ENCODE results near the gene TNS3. TPM values are rescaled to one million over a fixed set of nuclear protein-coding genes. Genes with fewer than 3 reads are reported as not detected.

The TNS3 gene
- total RNA-seq, 4 donors from 2014 or later, result 27.2 to 110 (median 47.5) TPM

GRCh38 chr7:47411281-47411869, 170.5 kb downstream of the TNS3 start:
- intact Hi-C loops (cut with DNase I; ENCODE audit: low total_unique reads), result no loop called here
- no peaks in the 10 kb centered on the region for H3K36me3 ChIP-seq
- no peak overlapping the region for H3K4me3 ChIP-seq
- no peaks in the 10 kb centered on the region for H3K9me3 ChIP-seq
- peaks cover 0 to 6% of the 10 kb centered on the region in 2 donors for H3K4me1 ChIP-seq
- no peak for DNase-seq
- H3K27me3 ChIP-seq, result no peaks in the 10 kb centered on the region
- TF ChIP-seq POLR2A (IDR thresholded peaks at IDR 0.05) (no peak), CTCF (IDR thresholded peaks at IDR 0.05) (no peak)
- H3K27ac ChIP-seq, result no peak overlapping the region

GRCh38 chr7:47408675-47409074, 173.2 kb downstream of the TNS3 start:
- Histone ChIP-seq H3K9me3 (no peaks in the 10 kb centered on the region), H3K4me1 (peaks cover 13 to 17% of the 10 kb centered on the region in 2 donors), H3K27me3 (no peaks in the 10 kb centered on the region), H3K36me3 (no peaks in the 10 kb centered on the region), H3K27ac (peak overlapping the region; percentile 82 to 87), H3K4me3 (no peak overlapping the region)
- TF ChIP-seq CTCF (IDR thresholded peaks at IDR 0.05) (no peak), POLR2A (IDR thresholded peaks at IDR 0.05) (no peak)
- intact Hi-C loops (cut with DNase I; ENCODE audit: low total_unique reads), result no loop called here
- DNase-seq, result peak in 1 of 2 donors; percentile 9

DNA sequence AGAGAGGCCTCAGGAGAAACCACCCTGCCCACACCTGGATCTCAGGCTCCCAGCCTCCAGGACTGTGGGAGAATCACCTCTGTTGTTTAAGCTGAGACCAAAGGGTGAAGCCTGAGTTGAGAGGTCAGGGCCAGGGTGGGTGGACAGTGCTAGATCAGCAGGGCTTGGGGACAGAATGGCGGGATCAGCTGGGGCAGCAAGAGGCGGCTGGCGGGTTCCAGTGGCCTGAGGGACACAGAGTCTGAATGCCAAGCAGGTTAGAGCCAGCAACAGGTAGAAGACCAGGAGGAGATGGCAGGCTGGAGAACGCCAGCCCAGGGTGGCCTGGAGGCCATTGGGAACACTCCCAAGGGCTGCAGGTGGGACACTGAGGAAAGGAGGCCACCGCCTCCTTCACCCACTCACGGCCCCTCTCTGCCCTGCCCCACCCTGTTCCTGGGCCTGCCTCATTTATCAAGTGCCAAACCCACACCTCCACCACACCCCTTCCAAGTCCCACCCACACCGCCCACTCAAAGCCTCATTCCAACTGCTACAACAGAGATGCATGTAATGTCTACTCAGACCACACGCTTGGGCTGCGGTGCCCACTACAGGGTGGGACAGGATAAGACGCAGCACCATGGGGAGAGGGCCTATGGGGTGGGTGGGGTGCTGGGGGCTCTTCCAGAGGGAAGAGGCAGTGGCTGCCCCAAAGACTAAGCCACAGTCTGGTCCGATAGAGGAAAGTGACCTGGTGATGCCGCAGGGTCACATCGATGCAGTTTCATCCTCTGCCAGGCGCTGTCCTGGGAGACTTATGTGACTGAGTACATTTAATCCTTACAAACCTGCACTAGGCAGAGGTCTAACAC, 173.9 kb downstream of the TNS3 start:
- Histone ChIP-seq H3K4me3 (no peak overlapping the region), H3K36me3 (no peaks in the 10 kb centered on the region), H3K27me3 (no peaks in the 10 kb centered on the region), H3K9me3 (no peaks in the 10 kb centered on the region), H3K4me1 (peaks cover 13 to 17% of the 10 kb centered on the region in 2 donors), H3K27ac (peak overlapping the region; percentile 82 to 87)
- intact Hi-C loops (cut with DNase I; ENCODE audit: low total_unique reads), result no loop called here
- TF ChIP-seq CTCF (IDR thresholded peaks at IDR 0.05) (no peak), POLR2A (IDR thresholded peaks at IDR 0.05) (no peak)
- DNase-seq, result peak in 1 of 2 donors; percentile 13

DNA sequence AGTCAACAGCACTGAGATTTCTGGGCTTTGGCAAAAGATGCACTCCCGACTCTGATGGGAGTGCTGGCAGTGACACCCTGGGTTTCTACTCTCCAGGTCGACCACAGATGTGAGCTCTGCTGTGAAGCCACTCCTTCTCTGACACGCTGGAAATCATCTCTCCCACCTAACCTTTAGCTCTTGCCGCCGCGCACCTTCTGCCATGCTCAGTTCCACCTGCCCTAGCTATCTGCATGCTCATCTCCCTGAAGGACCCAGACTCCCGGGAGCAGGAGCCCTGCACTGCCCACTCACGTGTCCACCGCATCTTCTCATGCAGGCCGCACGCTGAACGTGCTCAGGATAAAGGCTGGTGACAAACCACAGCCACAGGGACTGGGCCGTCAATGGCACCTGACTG, 174.8 kb downstream of the TNS3 start:
- DNase-seq, result peak in 1 of 2 donors; percentile 35
- TF ChIP-seq POLR2A (IDR thresholded peaks at IDR 0.05) (no peak), CTCF (IDR thresholded peaks at IDR 0.05) (no peak)
- Histone ChIP-seq H3K36me3 (no peaks in the 10 kb centered on the region), H3K4me3 (no peak overlapping the region), H3K4me1 (peaks cover 17 to 18% of the 10 kb centered on the region in 2 donors), H3K9me3 (no peaks in the 10 kb centered on the region), H3K27ac (peak overlapping the region; percentile 82 to 87), H3K27me3 (no peaks in the 10 kb centered on the region)
- intact Hi-C loops (cut with DNase I; ENCODE audit: low total_unique reads), result no loop called here

DNA sequence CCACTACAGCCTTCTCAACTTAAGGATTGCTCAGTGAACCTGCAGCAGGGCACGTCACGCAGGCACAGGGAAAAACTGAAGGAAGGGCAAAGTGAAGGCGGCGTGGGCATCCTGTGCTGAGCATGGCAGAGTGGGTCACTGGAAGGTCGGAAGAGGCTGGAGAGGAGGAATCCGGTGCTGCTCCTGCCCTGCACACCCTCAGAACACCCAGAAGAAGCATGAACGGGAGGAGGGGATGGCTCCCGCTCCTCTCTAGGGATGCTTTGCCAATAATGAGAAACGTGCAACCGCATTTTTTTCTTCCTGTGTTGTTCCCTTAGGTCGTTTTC, 175.1 kb downstream of the TNS3 start:
- no peaks in the 10 kb centered on the region for H3K36me3 ChIP-seq
- TF ChIP-seq POLR2A (IDR thresholded peaks at IDR 0.05) (no peak), CTCF (IDR thresholded peaks at IDR 0.05) (no peak)
- no peaks in the 10 kb centered on the region for H3K9me3 ChIP-seq
- intact Hi-C loops (cut with DNase I; ENCODE audit: low total_unique reads), result no loop called here
- H3K4me1 ChIP-seq, result peaks cover 17 to 21% of the 10 kb centered on the region in 2 donors
- no peak for DNase-seq
- H3K4me3 ChIP-seq, result no peak overlapping the region
- H3K27me3 ChIP-seq, result no peaks in the 10 kb centered on the region
- H3K27ac ChIP-seq, result peak overlapping the region; percentile 82 to 87

Data from uterus (tissue), 4 donors.